ENCODE data around the gene CRHBP.
"Not testable (repeated sequence)": the region's sequence is repeated elsewhere in the genome, so short reads cannot be mapped to it uniquely, and the experiment has no call there.

The CRHBP gene, protein sequence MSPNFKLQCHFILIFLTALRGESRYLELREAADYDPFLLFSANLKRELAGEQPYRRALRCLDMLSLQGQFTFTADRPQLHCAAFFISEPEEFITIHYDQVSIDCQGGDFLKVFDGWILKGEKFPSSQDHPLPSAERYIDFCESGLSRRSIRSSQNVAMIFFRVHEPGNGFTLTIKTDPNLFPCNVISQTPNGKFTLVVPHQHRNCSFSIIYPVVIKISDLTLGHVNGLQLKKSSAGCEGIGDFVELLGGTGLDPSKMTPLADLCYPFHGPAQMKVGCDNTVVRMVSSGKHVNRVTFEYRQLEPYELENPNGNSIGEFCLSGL

DNA sequence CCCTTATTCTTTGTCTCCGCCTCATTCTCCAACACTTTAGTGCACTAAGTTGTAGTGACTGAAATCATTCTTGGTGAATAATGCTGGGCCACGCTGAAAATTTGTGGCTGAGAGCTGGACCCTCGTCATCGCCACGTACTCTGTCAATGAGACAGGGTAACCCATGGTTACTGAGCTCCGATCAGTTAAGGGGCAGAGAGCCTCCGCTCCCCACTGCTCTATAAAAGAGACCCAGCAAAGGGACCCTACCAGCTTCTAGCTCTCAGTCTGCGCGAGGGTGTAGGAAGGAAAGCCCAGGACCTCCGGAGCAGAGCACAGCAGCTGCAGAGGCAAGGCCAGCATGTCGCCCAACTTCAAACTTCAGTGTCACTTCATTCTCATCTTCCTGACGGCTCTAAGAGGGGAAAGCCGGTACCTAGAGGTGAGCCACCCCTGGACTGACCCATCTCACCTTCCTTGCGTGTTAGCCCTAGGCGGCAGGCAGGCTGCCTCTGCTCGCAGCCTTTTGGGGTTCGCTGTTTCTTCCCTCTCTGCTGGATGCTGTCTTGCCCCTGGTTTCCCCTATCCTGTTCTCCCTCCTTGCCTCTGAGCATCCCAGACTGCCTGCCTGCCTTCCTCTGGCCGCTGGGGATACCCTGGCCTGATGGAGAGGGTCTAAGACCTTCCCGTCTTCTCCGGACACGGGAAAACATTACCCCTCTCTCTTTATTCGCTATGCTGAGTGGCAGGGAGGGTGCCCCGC is at the start of gene CRHBP:
CRHBP (plus strand) TSS at position 251 of the 742 bp plus-strand sequence; CDS start at position 341, 90 bp downstream.
- no peak for DNase-seq (ENCODE audit: low read depth)

DNA sequence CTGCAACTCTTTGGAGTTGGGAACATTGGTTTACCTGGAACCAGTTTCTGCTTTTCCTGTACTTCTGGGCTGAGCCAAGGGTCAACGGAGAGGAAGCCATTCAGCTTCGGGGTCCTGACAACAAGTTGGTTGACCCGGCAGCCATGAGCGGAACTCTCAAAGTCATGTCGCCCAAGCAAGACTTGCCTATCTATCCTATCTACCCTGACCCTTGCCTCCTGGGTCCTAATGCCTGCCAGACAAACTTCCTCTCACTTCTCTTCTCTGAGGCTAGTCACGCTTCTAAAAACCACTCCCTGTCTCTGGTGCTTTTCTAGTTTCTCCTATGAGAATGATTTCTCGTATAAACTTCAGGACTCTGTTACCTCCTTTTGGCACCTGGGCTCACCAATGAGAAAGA is 44.7 kb upstream of the CRHBP start:
- DNase-seq (ENCODE audit: low read depth), result no peak

- DNase-seq (ENCODE audit: low read depth), result not testable (repeated sequence)
These were observed 42.4 kb upstream of the CRHBP start for GRCh38 chr5:76910344-76910933.

DNA sequence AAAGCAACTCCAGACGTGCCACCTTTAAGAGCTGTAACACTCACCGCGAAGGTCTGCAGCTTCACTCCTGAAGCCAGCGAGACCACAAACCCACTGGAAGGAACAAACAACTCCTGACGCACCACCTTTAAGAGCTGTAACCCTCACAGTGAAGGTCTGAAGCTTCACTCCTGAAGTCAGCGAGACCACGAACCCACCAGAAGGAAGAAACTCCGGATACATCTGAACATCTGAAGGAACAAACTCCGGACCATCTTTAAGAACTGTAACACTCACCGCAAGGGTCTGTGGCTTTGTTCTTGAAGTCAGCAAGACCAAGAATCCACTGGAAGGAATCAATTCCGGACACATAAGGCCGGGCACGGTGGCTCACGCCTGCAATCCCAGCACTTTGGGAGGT is 38.2 kb upstream of the CRHBP start:
- DNase-seq (ENCODE audit: low read depth), result not testable (repeated sequence)

GRCh38 chr5:76918539-76918938 is 34.3 kb upstream of the CRHBP start:
- DNase-seq (ENCODE audit: low read depth), result no peak

GRCh38 chr5:76920491-76920890 is 32.4 kb upstream of the CRHBP start:
- DNase-seq (ENCODE audit: low read depth), result no peak

GRCh38 chr5:76926329-76927105 is 26.3 kb upstream of the CRHBP start:
- DNase-seq (ENCODE audit: low read depth), result no peak

- DNase-seq (ENCODE audit: low read depth), result no peak
These were observed 24.9 kb upstream of the CRHBP start for GRCh38 chr5:76927961-76928360.

DNA sequence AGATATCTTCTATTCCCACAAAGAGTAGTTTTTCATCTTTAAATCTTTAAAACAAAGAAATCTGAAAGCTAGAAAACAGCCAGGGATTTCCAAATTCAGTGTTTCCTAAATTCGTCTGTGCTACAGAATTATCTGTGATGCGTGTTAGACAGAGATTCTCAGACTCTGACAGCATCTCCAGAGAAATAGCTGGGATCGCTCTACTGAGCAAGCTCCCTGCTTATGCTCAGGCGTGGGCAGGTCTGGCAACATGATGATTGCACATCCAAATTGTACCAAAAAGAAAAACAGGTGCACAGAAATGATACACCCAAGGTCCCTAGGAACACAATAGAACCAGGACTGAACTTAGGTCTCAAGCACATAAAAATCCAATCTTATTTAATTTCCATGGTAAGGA is 22.8 kb upstream of the CRHBP start:
- no peak for DNase-seq (ENCODE audit: low read depth)

GRCh38 chr5:76938177-76938576 is 14.7 kb upstream of the CRHBP start:
- no peak for DNase-seq (ENCODE audit: low read depth)

DNA sequence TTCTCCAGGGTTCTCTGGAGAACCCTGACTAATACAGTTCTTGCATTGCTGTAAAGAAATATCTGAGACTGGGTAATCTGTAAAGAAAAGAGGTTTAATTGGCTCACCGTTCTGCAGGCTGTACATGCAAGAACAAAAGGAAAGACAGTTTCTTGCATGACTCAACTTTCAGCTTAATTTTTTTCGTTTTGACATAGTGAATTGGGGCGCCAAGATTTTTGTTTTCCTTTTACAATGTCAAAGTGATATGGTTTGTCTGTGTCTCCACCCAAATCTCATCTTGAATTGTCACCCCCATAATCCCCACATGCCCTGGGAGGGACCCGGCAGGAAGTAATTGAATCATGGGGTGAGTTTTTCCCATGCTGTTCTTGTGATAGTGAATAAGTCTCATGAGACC is 11.8 kb upstream of the CRHBP start:
- DNase-seq (ENCODE audit: low read depth), result no peak

DNA sequence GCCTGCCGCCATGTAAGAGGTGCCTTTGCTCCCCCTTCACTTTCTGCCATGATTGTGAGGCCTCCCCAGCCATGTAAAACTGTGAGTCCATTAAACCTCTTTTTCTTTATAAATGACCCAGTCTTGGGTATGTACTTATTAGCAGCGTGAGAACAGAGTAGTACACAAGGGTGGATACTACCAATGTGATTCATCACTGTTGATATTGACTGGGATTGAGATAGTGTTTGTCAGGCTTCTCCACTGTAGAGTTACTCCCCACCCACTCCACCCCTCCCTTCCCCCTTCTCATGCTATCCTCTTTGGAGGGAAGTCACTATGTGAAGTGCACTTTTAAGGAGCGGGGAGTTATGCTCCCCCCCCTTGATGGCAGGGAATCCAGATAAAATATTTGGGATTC is 11.4 kb upstream of the CRHBP start:
- no peak for DNase-seq (ENCODE audit: low read depth)

DNA sequence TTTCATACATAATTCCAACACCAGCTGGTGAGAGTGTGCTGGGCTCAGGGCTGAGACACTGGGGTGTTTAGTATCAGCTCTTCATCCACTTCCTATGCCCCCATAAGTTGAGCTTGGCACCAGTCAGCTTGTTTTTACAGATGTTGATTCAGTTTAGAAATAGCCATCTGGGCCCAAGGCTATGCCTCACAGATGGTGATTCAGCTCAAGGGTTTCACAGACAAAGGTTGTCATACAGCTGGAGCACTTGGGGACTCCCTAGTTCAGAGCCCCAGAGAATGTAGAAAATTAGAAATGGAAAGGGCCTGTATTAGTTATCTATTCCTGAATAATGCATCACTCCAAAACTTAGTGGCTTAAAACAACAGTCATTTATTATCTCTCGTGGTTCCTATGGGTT is 10.3 kb upstream of the CRHBP start:
- no peak for DNase-seq (ENCODE audit: low read depth)

GRCh38 chr5:76943006-76943405 is 9.8 kb upstream of the CRHBP start:
- no peak for DNase-seq (ENCODE audit: low read depth)

DNA sequence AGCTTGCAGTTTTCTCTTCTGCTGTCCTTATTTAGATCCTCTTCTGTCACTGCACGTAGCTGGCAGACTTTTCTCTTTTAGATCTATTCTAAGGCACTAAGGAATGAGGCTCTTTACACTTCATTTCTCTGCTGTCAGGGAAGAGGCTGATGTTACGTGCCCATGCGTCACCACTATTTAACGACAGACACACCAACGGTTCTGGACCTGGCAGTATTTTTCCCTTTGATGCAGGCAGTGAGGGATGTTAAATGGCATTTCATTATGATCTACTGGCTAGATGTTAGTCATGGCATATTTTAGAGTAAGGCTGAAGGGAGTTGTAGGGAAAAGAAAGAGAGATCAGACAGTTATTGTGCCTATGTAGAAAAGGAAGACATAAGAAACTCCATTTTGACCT is 8.2 kb upstream of the CRHBP start:
- DNase-seq (ENCODE audit: low read depth), result no peak

GRCh38 chr5:76945238-76945637 is 7.6 kb upstream of the CRHBP start:
- not testable (repeated sequence) for DNase-seq (ENCODE audit: low read depth)

DNA sequence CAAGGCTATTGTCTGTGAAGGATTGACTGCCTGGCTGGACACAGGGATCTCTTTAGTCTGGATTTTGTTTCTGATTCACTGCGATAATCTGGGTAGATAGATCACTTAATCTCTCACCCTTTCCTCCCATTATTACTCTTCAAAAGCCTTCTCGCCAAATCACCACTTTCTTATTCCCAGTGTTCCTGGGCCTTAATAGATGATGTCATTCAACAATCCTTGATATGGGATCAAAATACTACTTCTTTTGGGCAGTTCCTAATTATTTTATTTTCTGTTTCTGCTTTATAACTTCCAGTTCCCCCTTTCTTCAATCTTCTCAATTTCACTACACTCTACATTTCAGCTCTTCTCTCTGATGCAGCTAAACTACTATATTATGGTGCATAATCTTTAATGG is 6.8 kb upstream of the CRHBP start:
- no peak for DNase-seq (ENCODE audit: low read depth)

- DNase-seq (ENCODE audit: low read depth), result no peak
These were observed 5.8 kb upstream of the CRHBP start for GRCh38 chr5:76947082-76947503.

DNA sequence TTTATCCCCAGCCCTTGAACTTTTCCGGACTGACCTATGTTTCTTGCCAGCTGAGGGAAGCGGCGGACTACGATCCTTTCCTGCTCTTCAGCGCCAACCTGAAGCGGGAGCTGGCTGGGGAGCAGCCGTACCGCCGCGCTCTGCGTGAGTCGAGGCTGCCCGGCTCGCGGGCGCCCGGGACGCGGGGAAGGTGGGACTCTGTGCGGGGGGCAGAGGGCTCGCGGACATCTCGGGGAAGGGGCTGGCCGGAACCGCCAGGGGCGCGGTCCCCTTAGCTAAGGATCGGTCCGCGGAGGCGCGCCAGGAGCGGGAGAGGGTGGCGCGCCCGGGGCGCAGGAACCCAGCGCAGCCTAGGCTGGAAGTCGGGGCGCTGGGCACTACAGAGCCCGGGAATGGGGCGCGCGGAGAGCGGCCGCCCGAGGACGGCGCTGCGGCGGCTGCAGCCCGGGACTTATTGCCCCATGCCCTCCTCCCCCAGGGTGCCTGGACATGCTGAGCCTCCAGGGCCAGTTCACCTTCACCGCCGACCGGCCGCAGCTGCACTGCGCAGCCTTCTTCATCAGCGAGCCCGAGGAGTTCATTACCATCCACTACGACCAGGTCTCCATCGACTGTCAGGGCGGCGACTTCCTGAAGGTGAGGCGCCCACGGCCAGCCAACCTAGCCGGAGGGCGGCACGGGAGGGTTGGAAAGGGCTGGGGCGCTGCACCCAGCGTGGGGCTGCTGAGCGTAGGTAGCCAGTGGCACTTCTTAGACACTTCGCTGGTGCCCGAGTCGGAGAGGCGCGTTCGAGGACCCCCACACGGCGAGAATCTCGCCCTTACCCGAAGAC is 922 bp downstream of the CRHBP start:
- DNase-seq (ENCODE audit: low read depth), result no peak

GRCh38 chr5:76954383-76954763 is 1.5 kb downstream of the CRHBP start:
- DNase-seq (ENCODE audit: low read depth), result no peak

- no peak for DNase-seq (ENCODE audit: low read depth)
These were observed 3.2 kb downstream of the CRHBP start for GRCh38 chr5:76956033-76956432.

All from stimulated activated CD4-positive, alpha-beta T cell treated with anti-CD3 and anti-CD28 coated beads, Interleukin-2, amount 100 ng/mL, for 4 hours (primary cell).